NCI-H2196 treated with DMSO at 0.1 percent for 48 hours (cell line): Measurements from ENCODE around the gene RANGAP1.
A peak's percentile ranks its signal among the peaks of the same experiment; 100 is the strongest.

Experiments used
- DNase-seq: peaks from one replicate; lab custom pipeline; 2025; ENCODE audit not compliant: unreplicated experiment; lab: John Stamatoyannopoulos, UW

Gene RANGAP1

GRCh38 chr22:41238570-41239442, 47.2 kb downstream of the RANGAP1 start:
- DNase-seq = no peak

- peak; percentile 79 for DNase-seq
These were observed 48.0 kb downstream of the RANGAP1 start for GRCh38 chr22:41237707-41238569.

GRCh38 chr22:41237036-41237706, 48.8 kb downstream of the RANGAP1 start:
- DNase-seq = no peak

- no peak for DNase-seq
These were observed 50.9 kb downstream of the RANGAP1 start for GRCh38 chr22:41234815-41235695.

GRCh38 chr22:41231369-41231768, 54.6 kb downstream of the RANGAP1 start:
- no peak for DNase-seq

GRCh38 chr22:41230401-41230785, 55.6 kb downstream of the RANGAP1 start:
- no peak for DNase-seq

- DNase-seq = no peak
These were observed 56.1 kb downstream of the RANGAP1 start for GRCh38 chr22:41229730-41230400.

GRCh38 chr22:41229215-41229614, 56.8 kb downstream of the RANGAP1 start:
- DNase-seq = no peak

GRCh38 chr22:41226723-41227655, 59.0 kb downstream of the RANGAP1 start:
- DNase-seq = no peak

GRCh38 chr22:41223535-41223934, 62.5 kb downstream of the RANGAP1 start:
- DNase-seq = no peak

- no peak for DNase-seq
These were observed 63.0 kb downstream of the RANGAP1 start for GRCh38 chr22:41222846-41223507.

GRCh38 chr22:41217553-41218157, 68.3 kb downstream of the RANGAP1 start:
- DNase-seq = peak; percentile 73

GRCh38 chr22:41216984-41217383, 69.0 kb downstream of the RANGAP1 start:
- DNase-seq = peak; percentile 73

GRCh38 chr22:41215926-41216325, 70.1 kb downstream of the RANGAP1 start:
- DNase-seq = no peak

GRCh38 chr22:41215409-41215808, 70.6 kb downstream of the RANGAP1 start:
- no peak for DNase-seq

- no peak for DNase-seq
These were observed 79.3 kb downstream of the RANGAP1 start for GRCh38 chr22:41206719-41207118.

- DNase-seq = peak; percentile 95
These were observed 80.7 kb downstream of the RANGAP1 start, which contains the start of gene L3MBTL2 for GRCh38 chr22:41204992-41205900. L3MBTL2 (plus strand) TSS chr22:41205312; CDS start chr22:41205363, 51 bp downstream.
